HUES64 (cell line): ENCODE measurements around the gene PRDX5.

Experiments
- H3K27ac ChIP-seq: 2 replicates; pipeline ENCODE4 v1.7.0; 2013; ENCODE audit warnings: low read depth, low read length, inconsistent platforms
- H3K27me3 ChIP-seq: 2 replicates; pipeline ENCODE4 v1.6.1; 2013; ENCODE audit warnings: mild to moderate bottlenecking, low read length; ENCODE audit not compliant: insufficient read depth
- H3K36me3 ChIP-seq: 2 replicates; pipeline ENCODE4 v1.6.1; 2013; ENCODE audit warnings: mild to moderate bottlenecking, low read length; ENCODE audit not compliant: insufficient read depth
- H3K4me1 ChIP-seq: 2 replicates; pipeline ENCODE4 v1.6.1; 2013; ENCODE audit warnings: mild to moderate bottlenecking, low read length, moderate library complexity; ENCODE audit not compliant: insufficient read depth
- H3K4me3 ChIP-seq: 2 replicates; pipeline ENCODE4 v1.5.1; 2013; ENCODE audit warnings: mild to moderate bottlenecking, low read length, moderate library complexity
- H3K9ac ChIP-seq: 2 replicates; pipeline ENCODE4 v1.6.1; 2013; ENCODE audit warnings: mild to moderate bottlenecking, low read depth, low read length
- H3K9me3 ChIP-seq: 2 replicates; pipeline ENCODE4 v1.6.1; 2013; ENCODE audit warnings: low read depth, low read length; ENCODE audit not compliant: insufficient read depth
- WGBS: fragments of 150-250, 120-280 bp; methylation state at CpG from one replicate; pipeline ENCODE4 v1.1.7; 2013; ENCODE audit warnings: missing lambda C conversion rate; 5-methylcytosine and 5-hydroxymethylcytosine counted together

Gene PRDX5

DNA sequence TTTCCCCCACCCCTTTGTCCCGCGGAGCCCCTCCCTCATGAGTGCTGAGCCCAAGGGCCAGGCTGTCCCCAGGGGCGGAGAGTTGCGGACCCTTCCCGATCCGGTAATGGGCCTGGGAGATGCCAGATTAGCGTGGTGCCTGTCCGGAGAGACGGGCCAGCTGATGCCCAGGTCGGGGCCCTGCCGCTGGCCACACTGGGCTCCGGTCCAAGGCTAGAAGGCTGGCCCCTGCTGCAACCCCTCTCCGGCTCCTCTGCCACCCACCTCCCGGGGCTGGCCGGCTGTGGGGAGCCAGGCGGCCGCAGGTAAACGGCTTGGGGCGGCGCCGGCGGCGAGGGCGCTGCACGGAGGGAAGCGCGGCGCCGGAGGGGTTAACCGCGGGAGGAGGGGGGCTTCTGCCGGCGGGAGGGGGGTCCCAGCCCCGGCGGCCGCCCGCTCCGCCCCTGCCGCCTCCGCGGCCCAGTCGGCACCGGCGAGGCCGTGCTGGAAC lies 26.6 kb upstream of the PRDX5 start, which contains the start of gene KCNK4:
TSS of gene KCNK4 (plus strand) at position 41 of the 490 bp plus-strand sequence. CDS start 1,717 bp downstream, outside the sequence.
- Histone ChIP-seq H3K4me3 (peak within 1 kb of the TSS; percentile 47), H3K27me3 (peaks cover 80% of the 10 kb centered on the region), H3K9ac (no peak within 1 kb of the TSS; the same call in 1 of the 2 replicates), H3K9me3 (no peaks in the 10 kb centered on the region), H3K36me3 (no peaks in the 10 kb centered on the region), H3K27ac (no peak within 1 kb of the TSS), H3K4me1 (0 out of 2 replicates have a peak, but pooled peaks cover under 1% of the 10 kb centered on the region)
- 1% methylated on average over 45 of the region's 45 CpGs for WGBS

DNA sequence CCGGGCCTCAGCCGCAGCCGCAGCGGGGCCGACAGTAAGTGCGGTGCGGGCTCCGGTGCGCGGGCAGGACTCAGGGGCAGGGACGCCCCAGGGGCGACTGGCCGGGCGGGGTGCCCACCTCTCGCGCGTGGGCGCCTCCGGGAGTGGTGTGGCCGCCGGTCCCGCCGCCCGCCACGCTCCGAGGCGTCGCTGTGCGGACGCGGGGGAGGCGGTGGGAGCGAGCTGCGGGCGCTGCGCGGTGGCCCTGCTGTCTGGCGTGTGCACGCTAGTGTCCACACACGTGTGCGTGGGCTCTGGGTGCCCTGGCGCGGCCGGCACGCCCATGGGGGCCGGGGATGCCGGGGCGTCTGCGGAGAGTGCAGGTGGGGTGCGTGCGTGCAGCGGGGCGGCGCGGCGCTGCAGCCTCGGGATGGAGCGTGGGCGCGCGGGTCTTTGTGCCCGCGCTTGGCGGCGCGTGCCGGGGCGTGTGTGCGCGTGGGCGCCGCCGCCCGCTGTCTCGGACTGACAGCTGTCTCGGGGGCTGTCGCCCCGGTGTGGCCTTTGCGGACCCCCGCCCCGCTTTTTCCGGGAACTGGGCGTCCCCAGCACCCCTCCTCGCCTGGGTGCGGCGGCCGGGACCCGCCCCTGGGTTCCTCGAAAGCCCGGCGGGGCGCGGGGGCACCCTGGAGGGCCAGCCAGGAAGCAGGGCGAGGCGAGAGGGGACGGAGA lies 26.0 kb upstream of the PRDX5 start:
- Histone ChIP-seq H3K27me3 (peaks cover 81% of the 10 kb centered on the region), H3K4me3 (peak overlapping the region; percentile 47), H3K36me3 (no peaks in the 10 kb centered on the region), H3K9ac (no peak overlapping the region), H3K27ac (no peak overlapping the region), H3K9me3 (no peaks in the 10 kb centered on the region), H3K4me1 (no peaks in the 10 kb centered on the region)
- WGBS: 2% methylated on average over 96 of the region's 96 CpGs

DNA sequence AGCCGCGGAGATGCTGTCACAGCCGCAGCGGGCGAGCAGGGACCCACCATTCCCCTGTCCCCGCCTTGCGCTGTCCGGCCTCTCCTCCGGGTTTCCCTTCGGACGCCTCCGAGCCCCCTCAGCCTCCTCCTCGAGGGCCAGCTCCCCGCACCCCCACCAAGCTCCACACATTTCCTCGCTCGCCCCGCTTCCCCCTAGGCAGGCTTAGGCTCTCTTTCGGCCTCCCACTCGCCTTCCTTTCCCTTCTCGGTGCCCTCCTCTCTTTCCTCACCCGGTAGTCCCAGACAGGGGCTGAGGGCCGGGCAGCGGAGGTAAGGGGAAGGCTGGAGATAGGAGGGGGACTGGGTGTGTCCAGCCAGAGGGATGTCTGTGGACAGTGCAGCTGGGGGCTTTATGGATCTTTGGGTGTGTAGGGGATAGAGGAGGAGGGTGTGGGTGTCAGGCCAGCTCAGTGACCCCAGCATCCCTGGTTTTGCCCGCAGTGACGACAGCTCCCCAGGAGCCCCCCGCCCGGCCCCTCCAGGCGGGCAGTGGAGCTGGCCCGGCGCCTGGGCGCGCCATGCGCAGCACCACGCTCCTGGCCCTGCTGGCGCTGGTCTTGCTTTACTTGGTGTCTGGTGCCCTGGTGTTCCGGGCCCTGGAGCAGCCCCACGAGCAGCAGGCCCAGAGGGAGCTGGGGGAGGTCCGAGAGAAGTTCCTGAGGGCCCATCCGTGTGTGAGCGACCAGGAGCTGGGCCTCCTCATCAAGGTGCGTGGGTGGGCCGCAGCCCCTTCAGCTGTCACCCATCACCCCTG lies 25.3 kb upstream of the PRDX5 start:
- peak overlapping the region; percentile 47 for H3K4me3 ChIP-seq
- H3K27ac ChIP-seq: no peak overlapping the region
- no peaks in the 10 kb centered on the region for H3K4me1 ChIP-seq
- WGBS: 39% methylated on average over 42 of the region's 42 CpGs
- no peaks in the 10 kb centered on the region for H3K9me3 ChIP-seq
- no peak overlapping the region for H3K9ac ChIP-seq
- H3K36me3 ChIP-seq: no peaks in the 10 kb centered on the region
- peaks cover 86% of the 10 kb centered on the region for H3K27me3 ChIP-seq

DNA sequence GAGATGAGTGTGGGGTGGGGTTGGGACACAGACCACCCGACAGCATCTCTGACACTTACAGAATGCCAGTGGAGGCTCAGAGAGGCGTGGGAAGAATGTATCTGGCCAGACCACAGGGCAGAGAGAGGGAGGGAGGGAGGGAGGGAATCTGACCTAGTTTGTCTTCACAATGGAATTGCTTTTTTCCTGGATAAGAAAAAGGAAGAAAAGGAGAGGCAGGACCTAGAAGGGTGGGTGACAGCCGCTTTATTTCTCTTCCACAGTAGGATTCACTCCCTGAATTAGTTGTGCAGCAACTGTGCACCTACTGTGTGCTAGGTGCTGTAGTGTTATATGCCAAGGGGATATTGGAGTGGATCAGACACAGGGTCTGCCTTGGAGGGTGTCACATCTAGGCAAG lies 23.1 kb upstream of the PRDX5 start:
- Histone ChIP-seq H3K9ac (no peak overlapping the region), H3K9me3 (no peaks in the 10 kb centered on the region), H3K4me1 (no peaks in the 10 kb centered on the region), H3K27me3 (peaks cover 100% of the 10 kb centered on the region), H3K27ac (no peak overlapping the region), H3K36me3 (no peaks in the 10 kb centered on the region), H3K4me3 (no peak overlapping the region)
- WGBS: 71% methylated on average over 3 of the region's 3 CpGs

DNA sequence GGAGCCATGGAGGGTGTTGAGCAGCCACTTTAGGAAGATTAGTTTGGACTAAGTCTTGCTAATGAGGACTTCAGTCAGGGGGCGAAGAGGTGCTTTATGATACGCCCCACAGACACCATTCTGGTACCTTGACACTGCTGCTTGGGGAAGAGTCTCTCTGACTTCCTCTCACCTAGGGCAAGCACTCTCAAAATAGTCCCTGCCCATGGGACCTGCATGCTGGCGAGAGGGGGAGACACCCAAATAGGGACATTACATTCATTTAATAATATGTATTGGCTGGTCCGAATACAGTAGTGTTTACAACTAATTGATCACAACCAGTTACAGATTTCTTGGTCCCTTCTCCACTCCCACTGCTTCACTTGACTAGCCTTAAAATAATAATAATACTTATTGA lies 22.2 kb upstream of the PRDX5 start:
- Histone ChIP-seq H3K9me3 (no peaks in the 10 kb centered on the region), H3K9ac (no peak overlapping the region), H3K27me3 (peaks cover 100% of the 10 kb centered on the region), H3K36me3 (no peaks in the 10 kb centered on the region), H3K4me3 (no peak overlapping the region), H3K27ac (no peak overlapping the region), H3K4me1 (no peaks in the 10 kb centered on the region)
- 82% methylated on average over 2 of the region's 4 CpGs for WGBS

DNA sequence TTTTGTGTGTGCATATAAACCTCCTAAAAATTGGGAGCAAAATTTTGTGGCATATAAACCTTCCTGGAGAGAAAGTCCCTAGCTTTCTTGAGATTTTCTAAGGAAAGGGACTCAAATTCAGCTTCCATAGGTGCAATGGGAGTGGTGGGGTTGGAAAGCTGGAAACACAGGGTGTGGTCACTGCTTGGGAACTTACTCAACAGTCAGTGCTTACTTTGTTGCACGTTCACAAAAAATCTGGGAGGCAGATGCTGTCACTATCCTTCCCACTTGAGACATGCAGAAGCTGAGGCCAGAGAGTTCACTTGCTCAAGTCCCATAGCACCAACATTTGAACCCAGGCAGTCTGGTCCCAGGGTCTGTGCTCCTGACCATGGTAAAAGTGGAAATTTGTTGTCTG lies 21.7 kb upstream of the PRDX5 start:
- Histone ChIP-seq H3K4me1 (no peaks in the 10 kb centered on the region), H3K36me3 (no peaks in the 10 kb centered on the region), H3K27ac (no peak overlapping the region), H3K9me3 (no peaks in the 10 kb centered on the region), H3K9ac (no peak overlapping the region), H3K27me3 (peaks cover 100% of the 10 kb centered on the region), H3K4me3 (no peak overlapping the region)
- 35% methylated on average over 1 of the region's 1 CpG for WGBS

DNA sequence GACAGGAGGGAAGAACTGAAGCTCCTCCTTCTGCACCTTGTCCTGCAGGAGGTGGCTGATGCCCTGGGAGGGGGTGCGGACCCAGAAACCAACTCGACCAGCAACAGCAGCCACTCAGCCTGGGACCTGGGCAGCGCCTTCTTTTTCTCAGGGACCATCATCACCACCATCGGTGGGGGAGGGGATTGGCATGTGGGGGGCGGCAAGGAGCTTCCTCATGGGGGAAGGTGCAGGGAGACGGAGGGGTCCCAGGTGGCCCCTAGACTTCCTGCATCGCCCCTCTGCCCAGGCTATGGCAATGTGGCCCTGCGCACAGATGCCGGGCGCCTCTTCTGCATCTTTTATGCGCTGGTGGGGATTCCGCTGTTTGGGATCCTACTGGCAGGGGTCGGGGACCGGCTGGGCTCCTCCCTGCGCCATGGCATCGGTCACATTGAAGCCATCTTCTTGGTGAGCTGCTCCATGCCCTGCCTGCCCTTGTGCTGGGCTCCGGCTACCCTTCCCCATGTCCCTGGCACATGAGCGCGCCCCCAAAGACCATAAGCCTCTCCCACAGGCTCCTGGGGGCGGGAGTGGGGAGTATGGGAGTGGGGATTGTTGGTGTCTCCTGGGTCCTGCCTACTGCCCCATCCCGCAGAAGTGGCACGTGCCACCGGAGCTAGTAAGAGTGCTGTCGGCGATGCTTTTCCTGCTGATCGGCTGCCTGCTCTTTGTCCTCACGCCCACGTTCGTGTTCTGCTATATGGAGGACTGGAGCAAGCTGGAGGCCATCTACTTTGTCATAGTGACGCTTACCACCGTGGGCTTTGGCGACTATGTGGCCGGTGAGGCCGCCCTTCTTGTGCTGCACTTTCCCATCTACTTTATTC lies 20.9 kb upstream of the PRDX5 start:
- Histone ChIP-seq H3K27me3 (peaks cover 100% of the 10 kb centered on the region), H3K36me3 (no peaks in the 10 kb centered on the region), H3K27ac (no peak overlapping the region), H3K9ac (no peak overlapping the region), H3K4me1 (no peaks in the 10 kb centered on the region), H3K4me3 (no peak overlapping the region), H3K9me3 (no peaks in the 10 kb centered on the region)
- 49% methylated on average over 34 of the region's 34 CpGs for WGBS

DNA sequence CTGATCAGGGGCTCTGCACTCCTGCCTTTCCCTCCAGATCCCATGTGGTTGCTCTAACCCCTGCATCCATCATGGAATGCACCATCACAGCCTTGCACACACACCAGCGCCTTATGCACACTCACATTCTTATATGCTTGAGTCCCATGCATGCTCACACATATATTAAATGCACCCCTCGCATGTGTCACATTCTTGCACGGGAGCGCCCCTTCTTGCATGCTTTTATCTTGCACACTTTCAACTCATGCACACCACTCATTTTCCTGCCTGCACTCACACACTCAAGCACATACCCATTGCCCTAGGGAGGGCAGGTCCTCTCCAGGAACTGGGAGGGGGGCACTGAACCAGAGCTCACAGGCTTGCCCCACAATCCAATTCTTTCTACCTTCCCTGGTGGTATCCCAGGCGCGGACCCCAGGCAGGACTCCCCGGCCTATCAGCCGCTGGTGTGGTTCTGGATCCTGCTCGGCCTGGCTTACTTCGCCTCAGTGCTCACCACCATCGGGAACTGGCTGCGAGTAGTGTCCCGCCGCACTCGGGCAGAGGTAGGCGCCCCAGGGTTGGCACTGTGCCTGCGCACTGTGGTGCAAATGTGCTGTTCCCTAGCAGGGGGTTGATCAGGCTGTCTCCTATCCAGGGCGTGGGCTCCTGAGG lies 20.1 kb upstream of the PRDX5 start:
- Histone ChIP-seq H3K27ac (no peak overlapping the region), H3K9me3 (no peaks in the 10 kb centered on the region), H3K27me3 (peaks cover 92% of the 10 kb centered on the region), H3K4me1 (no peaks in the 10 kb centered on the region), H3K4me3 (no peak overlapping the region), H3K36me3 (no peaks in the 10 kb centered on the region), H3K9ac (no peak overlapping the region)
- WGBS: 81% methylated on average over 18 of the region's 18 CpGs

DNA sequence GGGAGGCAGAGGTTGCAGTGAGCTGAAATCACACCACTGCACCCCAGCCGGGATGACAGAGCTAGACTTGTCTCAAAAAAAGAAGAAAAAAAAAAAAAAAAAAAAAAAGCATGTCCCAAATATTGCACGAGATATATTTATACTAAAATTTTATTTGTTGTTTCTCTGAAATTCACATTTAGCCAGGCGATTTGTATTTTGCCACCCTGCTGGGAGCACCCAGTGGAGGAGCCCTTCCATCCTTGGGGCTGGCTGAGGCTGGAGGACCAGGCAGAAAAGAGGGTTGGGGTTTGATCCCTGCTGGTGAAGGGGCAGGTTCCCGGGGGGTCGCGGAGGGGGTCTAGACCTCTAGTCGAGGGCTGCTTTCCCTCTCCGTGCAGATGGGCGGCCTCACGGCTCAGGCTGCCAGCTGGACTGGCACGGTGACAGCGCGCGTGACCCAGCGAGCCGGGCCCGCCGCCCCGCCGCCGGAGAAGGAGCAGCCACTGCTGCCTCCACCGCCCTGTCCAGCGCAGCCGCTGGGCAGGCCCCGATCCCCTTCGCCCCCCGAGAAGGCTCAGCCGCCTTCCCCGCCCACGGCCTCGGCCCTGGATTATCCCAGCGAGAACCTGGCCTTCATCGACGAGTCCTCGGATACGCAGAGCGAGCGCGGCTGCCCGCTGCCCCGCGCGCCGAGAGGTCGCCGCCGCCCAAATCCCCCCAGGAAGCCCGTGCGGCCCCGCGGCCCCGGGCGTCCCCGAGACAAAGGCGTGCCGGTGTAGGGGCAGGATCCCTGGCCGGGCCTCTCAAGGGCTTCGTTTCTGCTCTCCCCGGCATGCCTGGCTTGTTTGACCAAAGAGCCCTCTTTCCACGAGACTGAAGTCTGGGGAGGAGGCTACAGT lies 18.7 kb upstream of the PRDX5 start:
- WGBS: 6% methylated on average over 58 of the region's 60 CpGs
- peak overlapping the region; percentile 45; the same call in 1 of the 2 replicates for H3K4me3 ChIP-seq
- no peaks in the 10 kb centered on the region for H3K9me3 ChIP-seq
- H3K27me3 ChIP-seq: peaks cover 78% of the 10 kb centered on the region
- no peaks in the 10 kb centered on the region for H3K4me1 ChIP-seq
- H3K36me3 ChIP-seq: no peaks in the 10 kb centered on the region
- H3K9ac ChIP-seq: no peak overlapping the region
- no peak overlapping the region for H3K27ac ChIP-seq
